MCF 10A (cell line): ENCODE data around the gene NTM. TPM values are rescaled to one million over a fixed set of nuclear protein-coding genes. Genes with fewer than 3 reads are reported as not detected.
"Not testable (repeated sequence)": the region's sequence is repeated elsewhere in the genome, so short reads cannot be mapped to it uniquely, and the experiment has no call there.

ENCODE experiments used
- BruUV-seq: library from RNA; stranded (reverse); fragments of 400-500 nt; replicated peaks from 2 replicates; lab custom pipeline; 2021; lab: Mats Ljungman, UMichigan
- CTCF ChIA-PET: fragments of 300-600 bp; sonication (Branson Sonifier 250); formaldehyde crosslinking; extraction: SDS; loops from one replicate; lab custom pipeline; 2021; ENCODE audit warnings: antibody characterized with exemption, inconsistent platforms; lab: Yijun Ruan, JAX
- POLR2A ChIA-PET: fragments of 300-600, 350-650 bp; sonication (Branson Sonifier 250); formaldehyde crosslinking; extraction: SDS; loops from one replicate; lab custom pipeline; 2020; ENCODE audit warnings: antibody characterized with exemption, inconsistent platforms; lab: Yijun Ruan, JAX
- DNase-seq: peaks from one replicate; pipeline ENCODE4 v3.0.0-alpha.2; 2018; ENCODE audit not compliant: unreplicated experiment
- H3K27ac Mint-ChIP-seq: one replicate; pipeline ENCODE4 v1.8.0; 2022; ENCODE audit warnings: mild to moderate bottlenecking, low read depth, mixed read lengths; ENCODE audit not compliant: unreplicated experiment
- H3K27me3 Mint-ChIP-seq: one replicate; pipeline ENCODE4 v1.8.0; 2022; ENCODE audit warnings: mixed read lengths; ENCODE audit not compliant: insufficient read depth, unreplicated experiment
- H3K36me3 Mint-ChIP-seq: one replicate; pipeline ENCODE4 v1.8.0; 2022; ENCODE audit warnings: mild to moderate bottlenecking, moderate library complexity, mixed read lengths; ENCODE audit not compliant: insufficient read depth, unreplicated experiment
- H3K4me1 Mint-ChIP-seq: one replicate; pipeline ENCODE4 v1.8.0; 2022; ENCODE audit warnings: mixed read lengths; ENCODE audit not compliant: insufficient read depth, unreplicated experiment
- H3K4me3 Mint-ChIP-seq: one replicate; pipeline ENCODE4 v1.8.0; 2022; ENCODE audit warnings: mild to moderate bottlenecking, moderate library complexity, mixed read lengths; ENCODE audit not compliant: unreplicated experiment
- H3K9me3 Mint-ChIP-seq: one replicate; pipeline ENCODE4 v1.8.0; 2022; ENCODE audit warnings: mixed read lengths; ENCODE audit not compliant: unreplicated experiment
- CTCF ChIP-seq: fragments of 200-600 bp; IDR thresholded peaks from one replicate; pipeline ENCODE4 v1.8.0; 2022; ENCODE audit warnings: antibody characterized with exemption, mild to moderate bottlenecking; ENCODE audit not compliant: unreplicated experiment
- intact Hi-C: fragments of 100-400 bp; cut with micrococcal nuclease; formaldehyde crosslinking; loops from 2 replicates; pipeline ENCODE4 v1.14.1; 2022
- total RNA-seq: library from RNA; stranded (reverse); gene quantifications from 2 replicates; pipeline ENCODE4 v1.2.3, GENCODE V29; 2022

Gene NTM
- total RNA-seq, 1 experiment from 2014 or later: not detected

DNA sequence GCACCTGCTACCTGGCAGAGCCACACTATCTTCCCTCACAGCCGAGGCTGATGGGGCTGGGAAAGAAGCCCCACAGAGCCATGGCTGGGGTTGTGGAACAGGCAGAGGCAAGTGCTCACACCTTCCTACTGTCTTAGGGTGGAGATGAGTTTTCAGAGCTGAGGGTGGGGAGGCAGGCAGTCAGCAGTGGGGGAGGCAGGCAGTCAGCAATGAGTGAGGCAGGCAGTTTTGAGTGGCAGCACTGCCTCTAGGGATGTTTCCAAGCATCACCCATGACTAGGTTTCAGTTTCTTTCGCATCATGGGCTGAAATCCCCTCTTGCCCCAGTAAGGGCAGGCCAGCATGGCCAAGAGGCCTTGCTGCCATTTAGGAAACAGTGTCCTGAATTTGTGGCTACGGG is 41.6 kb upstream of the NTM start:
- BruUV-seq: no TSS peak
- intact Hi-C loops: no loop called here
- POLR2A ChIA-PET: no interaction called here

GRCh38 chr11:131331010-131331409 is 39.4 kb upstream of the NTM start:
- peaks cover 31% of the 10 kb centered on the region for H3K9me3 Mint-ChIP-seq
- H3K4me3 Mint-ChIP-seq: no peak overlapping the region
- no peaks in the 10 kb centered on the region for H3K36me3 Mint-ChIP-seq
- BruUV-seq: no TSS peak
- H3K27ac Mint-ChIP-seq: no peak overlapping the region
- ChIA-PET POLR2A (no interaction called here), CTCF (interaction anchor here (0.8 kb wide), 1 partner anchor 9 kb away, joined by 3 read pairs; no protein-coding TSS in a partner anchor)
- TF ChIP-seq CTCF: no peak
- no peaks in the 10 kb centered on the region for H3K4me1 Mint-ChIP-seq
- intact Hi-C loops: no loop called here
- DNase-seq: no peak
- H3K27me3 Mint-ChIP-seq: no peaks in the 10 kb centered on the region

More for the DNA sequence above, 41.6 kb upstream of the NTM start:
- CTCF ChIA-PET: interaction anchor here (0.7 kb wide), 1 partner anchor 348 kb away, joined by 3 read pairs; no protein-coding TSS in a partner anchor
- no peaks in the 10 kb centered on the region for H3K4me1 Mint-ChIP-seq
- H3K27ac Mint-ChIP-seq: no peak overlapping the region
- H3K27me3 Mint-ChIP-seq: no peaks in the 10 kb centered on the region
- peaks cover 22% of the 10 kb centered on the region for H3K9me3 Mint-ChIP-seq
- no peak overlapping the region for H3K4me3 Mint-ChIP-seq
- no peaks in the 10 kb centered on the region for H3K36me3 Mint-ChIP-seq
- DNase-seq: no peak
- TF ChIP-seq CTCF: no peak

- no TSS peak for BruUV-seq
- no peak overlapping the region for H3K27ac Mint-ChIP-seq
- no peak for DNase-seq
- TF ChIP-seq CTCF: no peak
- H3K9me3 Mint-ChIP-seq: peaks cover 36% of the 10 kb centered on the region
- intact Hi-C loops: no loop called here
- H3K4me1 Mint-ChIP-seq: no peaks in the 10 kb centered on the region
- no peak overlapping the region for H3K4me3 Mint-ChIP-seq
- POLR2A ChIA-PET: no interaction called here
- CTCF ChIA-PET: interaction anchor here (0.6 kb wide), 1 partner anchor 342 kb away, joined by 3 read pairs; no protein-coding TSS in a partner anchor
- no peaks in the 10 kb centered on the region for H3K27me3 Mint-ChIP-seq
- no peaks in the 10 kb centered on the region for H3K36me3 Mint-ChIP-seq
Observed at GRCh38 chr11:131331546-131331945, 38.9 kb upstream of the NTM start.

DNA sequence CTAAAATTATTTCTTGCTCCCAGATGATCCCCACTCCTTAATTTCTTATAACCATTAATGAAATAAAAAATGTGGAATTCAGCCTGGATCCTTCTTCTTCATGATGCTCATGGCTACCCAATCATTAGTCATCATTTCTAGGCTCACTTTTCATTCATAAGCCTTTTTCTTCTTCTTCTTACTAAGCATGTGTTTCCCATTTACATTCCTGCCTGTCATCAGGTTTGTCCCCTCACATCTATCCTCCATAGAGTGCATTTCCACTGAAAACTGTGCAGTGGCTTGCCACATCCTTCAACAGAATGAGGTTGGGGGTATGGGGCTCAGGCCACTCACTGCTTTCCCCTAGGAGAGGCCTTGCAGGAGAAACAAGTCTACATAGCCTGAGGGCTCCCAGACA is 35.8 kb upstream of the NTM start:
- Mint-ChIP-seq H3K9me3 (peaks cover 29% of the 10 kb centered on the region), H3K36me3 (no peaks in the 10 kb centered on the region), H3K4me1 (no peaks in the 10 kb centered on the region), H3K27me3 (no peaks in the 10 kb centered on the region), H3K4me3 (no peak overlapping the region), H3K27ac (no peak overlapping the region)
- intact Hi-C loops: no loop called here
- POLR2A ChIA-PET: no interaction called here
- TF ChIP-seq CTCF: no peak
- CTCF ChIA-PET: no interaction called here
- no peak for DNase-seq
- BruUV-seq: no TSS peak

GRCh38 chr11:131341900-131342299 is 28.5 kb upstream of the NTM start:
- H3K4me1 Mint-ChIP-seq, H3K36me3 Mint-ChIP-seq, H3K27ac Mint-ChIP-seq, POLR2A ChIA-PET, DNase-seq, H3K9me3 Mint-ChIP-seq, BruUV-seq, intact Hi-C loops, H3K4me3 Mint-ChIP-seq, H3K27me3 Mint-ChIP-seq: not testable (repeated sequence)
- CTCF ChIA-PET: interaction anchor here (0.6 kb wide), 1 partner anchor 16 kb away, joined by 5 read pairs; no protein-coding TSS in a partner anchor

DNA sequence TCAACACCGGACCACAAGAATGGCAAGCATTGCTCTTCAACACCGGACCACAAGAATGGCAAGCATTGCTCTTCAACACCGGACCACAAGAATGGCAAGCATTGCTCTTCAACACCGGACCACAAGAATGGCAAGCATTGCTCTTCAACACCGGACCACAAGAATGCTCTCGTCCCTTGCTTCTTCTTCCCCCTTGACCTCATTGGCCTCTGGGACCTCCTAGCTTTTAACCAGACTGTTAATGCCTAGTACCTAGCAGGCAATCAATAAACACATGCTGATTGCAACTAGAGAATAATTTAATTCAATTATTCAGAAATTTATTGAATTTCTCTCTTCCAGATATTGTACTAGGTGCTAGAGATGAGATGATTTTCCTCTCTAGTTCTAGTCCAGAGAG is 28.0 kb upstream of the NTM start:
- H3K4me1 Mint-ChIP-seq, POLR2A ChIA-PET, H3K27me3 Mint-ChIP-seq, H3K36me3 Mint-ChIP-seq, intact Hi-C loops, H3K27ac Mint-ChIP-seq, H3K9me3 Mint-ChIP-seq, BruUV-seq, CTCF ChIA-PET, DNase-seq, H3K4me3 Mint-ChIP-seq: not testable (repeated sequence)
